Measurements from ENCODE around the gene UBD. TPM values are rescaled to one million over a fixed set of nuclear protein-coding genes. Genes with fewer than 3 reads are reported as not detected.

UBD gene
- polyA plus RNA-seq, 1 donor (not counting 4 experiments of a cell fraction or from before 2014, with no cell fraction given): not detected

GRCh38 chr6:29537714-29538403 is 21.7 kb downstream of the UBD start:
- no peaks in the 10 kb centered on the region for H3K79me2 ChIP-seq (ENCODE audit: control insufficient read depth, insufficient read depth, low read length)
- no peaks in the 10 kb centered on the region for H3K4me1 ChIP-seq (ENCODE audit: control insufficient read depth, extremely low read depth, insufficient read depth, low read length)
- H2AFZ ChIP-seq (ENCODE audit: control insufficient read depth, low read length): no peak overlapping the region
- DNase-seq (ENCODE audit: low read depth, low spot score): no peak
- no peak for TF ChIP-seq CTCF (optimal IDR thresholded peaks at IDR 0.05 in 1 of 3, IDR thresholded peaks at IDR 0.05 in 1 of 3, conservative IDR thresholded peaks at IDR 0.05 in 1 of 3; ENCODE audit: extremely low read depth in 1 of 3, insufficient read depth in 2 of 3, low read length in 3 of 3)
- no peak for TF ChIP-seq EZH2 (IDR thresholded peaks at IDR 0.05; ENCODE audit: low read length)
- no peaks in the 10 kb centered on the region for H4K20me1 ChIP-seq (ENCODE audit: control insufficient read depth, extremely low read depth, insufficient read depth, low read length)
- H3K36me3 ChIP-seq (ENCODE audit: control insufficient read depth in 2 of 2, extremely low read depth in 1 of 2, insufficient read depth in 2 of 2, low read length in 2 of 2): no peaks in the 10 kb centered on the region
- H3K9ac ChIP-seq (ENCODE audit: control insufficient read depth, extremely low read depth, insufficient read depth, low read length): no peak overlapping the region
- no peak for FAIRE-seq
- H3K27ac ChIP-seq (ENCODE audit: control insufficient read depth, insufficient read depth, low read length): no peak overlapping the region
- H3K9me1 ChIP-seq (ENCODE audit: control insufficient read depth, extremely low read depth, insufficient read depth, low read length): no peaks in the 10 kb centered on the region
- H3K27me3 ChIP-seq (ENCODE audit: control insufficient read depth, extremely low read depth, insufficient read depth, low read length): peaks cover 6% of the 10 kb centered on the region
- dilution Hi-C loops (cut with MboI; ENCODE audit: extremely low pct_ligation_motif_present, low sequenced_read_pairs): no loop called here
- no peak overlapping the region for H3K4me3 ChIP-seq (ENCODE audit: control insufficient read depth in 2 of 3, extremely low read depth in 1 of 3, insufficient read depth in 2 of 3, low read depth in 1 of 3, low read length in 3 of 3)
- H3K9me3 ChIP-seq (ENCODE audit: control insufficient read depth, low read depth, low read length): no peaks in the 10 kb centered on the region
- H3K4me2 ChIP-seq (ENCODE audit: control insufficient read depth, extremely low read depth, insufficient read depth, low read depth, low read length): no peak overlapping the region

GRCh38 chr6:29532320-29532951 is 27.1 kb downstream of the UBD start:
- no peak for FAIRE-seq
- no peaks in the 10 kb centered on the region for H3K9me1 ChIP-seq (ENCODE audit: control insufficient read depth, extremely low read depth, insufficient read depth, low read length)
- dilution Hi-C loops (cut with MboI; ENCODE audit: extremely low pct_ligation_motif_present, low sequenced_read_pairs): no loop called here

More at GRCh38 chr6:29532320-29532951, 27.1 kb downstream of the UBD start:
- Histone ChIP-seq H3K36me3 (ENCODE audit: control insufficient read depth in 2 of 2, extremely low read depth in 1 of 2, insufficient read depth in 2 of 2, low read length in 2 of 2) (no peaks in the 10 kb centered on the region), H3K4me3 (ENCODE audit: control insufficient read depth in 2 of 3, extremely low read depth in 1 of 3, insufficient read depth in 2 of 3, low read depth in 1 of 3, low read length in 3 of 3) (no peak overlapping the region), H3K27ac (ENCODE audit: control insufficient read depth, insufficient read depth, low read length) (no peak overlapping the region), H3K9me3 (ENCODE audit: control insufficient read depth, low read depth, low read length) (no peaks in the 10 kb centered on the region), H3K9ac (ENCODE audit: control insufficient read depth, extremely low read depth, insufficient read depth, low read length) (no peak overlapping the region), H3K4me2 (ENCODE audit: control insufficient read depth, extremely low read depth, insufficient read depth, low read depth, low read length) (no peak overlapping the region), H3K4me1 (ENCODE audit: control insufficient read depth, extremely low read depth, insufficient read depth, low read length) (no peaks in the 10 kb centered on the region), H3K79me2 (ENCODE audit: control insufficient read depth, insufficient read depth, low read length) (no peaks in the 10 kb centered on the region), H2AFZ (ENCODE audit: control insufficient read depth, low read length) (no peak overlapping the region), H4K20me1 (ENCODE audit: control insufficient read depth, extremely low read depth, insufficient read depth, low read length) (no peaks in the 10 kb centered on the region), H3K27me3 (ENCODE audit: control insufficient read depth, extremely low read depth, insufficient read depth, low read length) (no peaks in the 10 kb centered on the region)
- no peak for DNase-seq (ENCODE audit: low read depth, low spot score)
- no peak for TF ChIP-seq EZH2 (IDR thresholded peaks at IDR 0.05; ENCODE audit: low read length)
- no peak for TF ChIP-seq CTCF (optimal IDR thresholded peaks at IDR 0.05 in 1 of 3, IDR thresholded peaks at IDR 0.05 in 1 of 3, conservative IDR thresholded peaks at IDR 0.05 in 1 of 3; ENCODE audit: extremely low read depth in 1 of 3, insufficient read depth in 2 of 3, low read length in 3 of 3)

All from keratinocyte (primary cell).